Femur (tissue), 1 donor: Measurements from ENCODE around the gene DLG2.
"Not testable (repeated sequence)": the region's sequence is repeated elsewhere in the genome, so short reads cannot be mapped to it uniquely, and the experiment has no call there.

ENCODE experiments used
- DNase-seq: peaks from one replicate; pipeline ENCODE4 v3.0.0-alpha.2; 2017

DLG2 gene

GRCh38 chr11:83599066-83599465 is 2028.1 kb downstream of the DLG2 start:
- no peak for DNase-seq

GRCh38 chr11:83587797-83588196 is 2039.3 kb downstream of the DLG2 start:
- not testable (repeated sequence) for DNase-seq

- no peak for DNase-seq
Observed at GRCh38 chr11:83583757-83584366, 2043.3 kb downstream of the DLG2 start.

- no peak for DNase-seq
Observed at GRCh38 chr11:83574519-83574918, 2052.6 kb downstream of the DLG2 start.

- DNase-seq = no peak
Observed at GRCh38 chr11:83572581-83573496, 2054.3 kb downstream of the DLG2 start.

GRCh38 chr11:83571302-83571701 is 2055.8 kb downstream of the DLG2 start:
- DNase-seq = no peak

- no peak for DNase-seq
Observed at GRCh38 chr11:83569134-83569805, 2057.9 kb downstream of the DLG2 start.

GRCh38 chr11:83568516-83568915 is 2058.6 kb downstream of the DLG2 start:
- DNase-seq = no peak

- DNase-seq = no peak
Observed at GRCh38 chr11:83566950-83567349, 2060.2 kb downstream of the DLG2 start.

GRCh38 chr11:83564870-83565269 is 2062.3 kb downstream of the DLG2 start:
- DNase-seq = no peak

- DNase-seq = no peak
Observed at GRCh38 chr11:83558281-83558680, 2068.9 kb downstream of the DLG2 start.

- no peak for DNase-seq
Observed at GRCh38 chr11:83557653-83558052, 2069.5 kb downstream of the DLG2 start.

GRCh38 chr11:83554876-83555275 is 2072.3 kb downstream of the DLG2 start:
- DNase-seq = peak; percentile 37

GRCh38 chr11:83549984-83550667 is 2077.0 kb downstream of the DLG2 start:
- no peak for DNase-seq

GRCh38 chr11:83546368-83546767 is 2080.8 kb downstream of the DLG2 start:
- DNase-seq = no peak

GRCh38 chr11:83545494-83546260 is 2081.5 kb downstream of the DLG2 start:
- DNase-seq = no peak

GRCh38 chr11:83544846-83545245 is 2082.3 kb downstream of the DLG2 start:
- DNase-seq = peak; percentile 23

- peak; percentile 62 for DNase-seq
Observed at GRCh38 chr11:83543706-83544439, 2083.3 kb downstream of the DLG2 start.

GRCh38 chr11:83542861-83543260 is 2084.3 kb downstream of the DLG2 start:
- DNase-seq = no peak

GRCh38 chr11:83540728-83541127 is 2086.4 kb downstream of the DLG2 start:
- no peak for DNase-seq

GRCh38 chr11:83540112-83540675 is 2086.9 kb downstream of the DLG2 start:
- no peak for DNase-seq
